ENCODE measurements around the gene DNAJB12. TPM values are rescaled to one million over a fixed set of nuclear protein-coding genes. Genes with fewer than 3 reads are reported as not detected.

The DNAJB12 gene
- total RNA-seq, 1 donor from 2014 or later: 21.6 TPM

DNA sequence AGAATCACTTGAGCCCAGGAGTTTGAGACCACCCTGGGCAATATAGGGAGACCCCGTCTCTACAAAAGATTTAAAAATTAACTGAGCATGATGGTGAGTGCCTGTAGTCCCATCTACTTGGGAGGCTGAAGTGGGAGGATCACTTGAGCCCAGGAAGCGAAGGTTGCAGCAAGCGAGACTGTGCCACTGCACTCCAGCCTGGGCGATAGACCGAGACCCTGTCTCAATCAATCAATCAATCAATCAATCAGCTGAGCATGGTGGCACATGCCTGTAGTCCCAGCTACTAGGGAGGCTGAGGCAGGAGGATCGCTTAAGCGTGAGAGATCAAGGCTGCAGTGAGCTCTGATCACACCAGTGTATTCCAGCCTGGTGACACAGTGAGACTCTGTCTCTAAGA lies 40.5 kb downstream of the DNAJB12 start:
- Histone ChIP-seq H3K4me3 (ENCODE audit: low read depth, low read length) (no peak overlapping the region), H3K27me3 (ENCODE audit: control insufficient read depth, insufficient read depth, low read length) (no peaks in the 10 kb centered on the region), H3K36me3 (ENCODE audit: control insufficient read depth, insufficient read depth, low read length) (no peaks in the 10 kb centered on the region)
- no peak for FAIRE-seq
- DNase-seq (ENCODE audit: low read depth): no peak
- TF ChIP-seq, protein P1, sequence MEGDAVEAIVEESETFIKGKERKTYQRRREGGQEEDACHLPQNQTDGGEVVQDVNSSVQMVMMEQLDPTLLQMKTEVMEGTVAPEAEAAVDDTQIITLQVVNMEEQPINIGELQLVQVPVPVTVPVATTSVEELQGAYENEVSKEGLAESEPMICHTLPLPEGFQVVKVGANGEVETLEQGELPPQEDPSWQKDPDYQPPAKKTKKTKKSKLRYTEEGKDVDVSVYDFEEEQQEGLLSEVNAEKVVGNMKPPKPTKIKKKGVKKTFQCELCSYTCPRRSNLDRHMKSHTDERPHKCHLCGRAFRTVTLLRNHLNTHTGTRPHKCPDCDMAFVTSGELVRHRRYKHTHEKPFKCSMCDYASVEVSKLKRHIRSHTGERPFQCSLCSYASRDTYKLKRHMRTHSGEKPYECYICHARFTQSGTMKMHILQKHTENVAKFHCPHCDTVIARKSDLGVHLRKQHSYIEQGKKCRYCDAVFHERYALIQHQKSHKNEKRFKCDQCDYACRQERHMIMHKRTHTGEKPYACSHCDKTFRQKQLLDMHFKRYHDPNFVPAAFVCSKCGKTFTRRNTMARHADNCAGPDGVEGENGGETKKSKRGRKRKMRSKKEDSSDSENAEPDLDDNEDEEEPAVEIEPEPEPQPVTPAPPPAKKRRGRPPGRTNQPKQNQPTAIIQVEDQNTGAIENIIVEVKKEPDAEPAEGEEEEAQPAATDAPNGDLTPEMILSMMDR (IDR thresholded peaks at IDR 0.05; ENCODE audit: insufficient read depth, low read length, severe bottlenecking): no peak

GRCh38 chr10:72312865-72313391 lies 41.8 kb downstream of the DNAJB12 start:
- FAIRE-seq (no peak), DNase-seq (ENCODE audit: low read depth) (no peak)
- H3K36me3 ChIP-seq (ENCODE audit: control insufficient read depth, insufficient read depth, low read length): no peaks in the 10 kb centered on the region
- TF ChIP-seq, protein P1 (IDR thresholded peaks at IDR 0.05; ENCODE audit: insufficient read depth, low read length, severe bottlenecking): no peak
- no peaks in the 10 kb centered on the region for H3K27me3 ChIP-seq (ENCODE audit: control insufficient read depth, insufficient read depth, low read length)
- no peak overlapping the region for H3K4me3 ChIP-seq (ENCODE audit: low read depth, low read length)

GRCh38 chr10:72311667-72312066 lies 43.1 kb downstream of the DNAJB12 start:
- TF ChIP-seq, protein P1 (IDR thresholded peaks at IDR 0.05; ENCODE audit: insufficient read depth, low read length, severe bottlenecking): no peak

GRCh38 chr10:72310636-72311035 lies 44.1 kb downstream of the DNAJB12 start:
- Histone ChIP-seq H3K27me3 (ENCODE audit: control insufficient read depth, insufficient read depth, low read length) (no peaks in the 10 kb centered on the region), H3K4me3 (ENCODE audit: low read depth, low read length) (no peak overlapping the region), H3K36me3 (ENCODE audit: control insufficient read depth, insufficient read depth, low read length) (no peaks in the 10 kb centered on the region)
- DNase-seq (ENCODE audit: low read depth) (peak; percentile 54), FAIRE-seq (no peak)
- TF ChIP-seq, protein P1 (IDR thresholded peaks at IDR 0.05; ENCODE audit: insufficient read depth, low read length, severe bottlenecking): no peak

More at GRCh38 chr10:72311667-72312066, 43.1 kb downstream of the DNAJB12 start:
- DNase-seq (ENCODE audit: low read depth): no peak
- Histone ChIP-seq H3K4me3 (ENCODE audit: low read depth, low read length) (no peak overlapping the region), H3K27me3 (ENCODE audit: control insufficient read depth, insufficient read depth, low read length) (no peaks in the 10 kb centered on the region), H3K36me3 (ENCODE audit: control insufficient read depth, insufficient read depth, low read length) (no peaks in the 10 kb centered on the region)
- no peak for FAIRE-seq

GRCh38 chr10:72310241-72310633 lies 44.5 kb downstream of the DNAJB12 start:
- no peak overlapping the region for H3K4me3 ChIP-seq (ENCODE audit: low read depth, low read length)
- no peaks in the 10 kb centered on the region for H3K36me3 ChIP-seq (ENCODE audit: control insufficient read depth, insufficient read depth, low read length)
- DNase-seq (ENCODE audit: low read depth) (peak; percentile 67), FAIRE-seq (no peak)
- no peaks in the 10 kb centered on the region for H3K27me3 ChIP-seq (ENCODE audit: control insufficient read depth, insufficient read depth, low read length)
- TF ChIP-seq, protein P1 (IDR thresholded peaks at IDR 0.05; ENCODE audit: insufficient read depth, low read length, severe bottlenecking): no peak
